Activated CD8-positive, alpha-beta memory T cell treated with anti-CD3 and anti-CD28 coated beads, Interleukin-2, amount 50 U/mL, for 1 hour (primary cell): ENCODE data around the gene CCDC30.
"Not testable (repeated sequence)": the region's sequence is repeated elsewhere in the genome, so short reads cannot be mapped to it uniquely, and the experiment has no call there.

Experiments used
- DNase-seq: peaks from one replicate; pipeline ENCODE4 v3.0.0-alpha.2; 2020; ENCODE audit errors: extremely low read depth

CCDC30 gene

GRCh38 chr1:42450061-42450460 lies 13.0 kb upstream of the CCDC30 start:
- DNase-seq: no peak

- no peak for DNase-seq
These were observed 9.7 kb upstream of the CCDC30 start for GRCh38 chr1:42453386-42453785.

DNA sequence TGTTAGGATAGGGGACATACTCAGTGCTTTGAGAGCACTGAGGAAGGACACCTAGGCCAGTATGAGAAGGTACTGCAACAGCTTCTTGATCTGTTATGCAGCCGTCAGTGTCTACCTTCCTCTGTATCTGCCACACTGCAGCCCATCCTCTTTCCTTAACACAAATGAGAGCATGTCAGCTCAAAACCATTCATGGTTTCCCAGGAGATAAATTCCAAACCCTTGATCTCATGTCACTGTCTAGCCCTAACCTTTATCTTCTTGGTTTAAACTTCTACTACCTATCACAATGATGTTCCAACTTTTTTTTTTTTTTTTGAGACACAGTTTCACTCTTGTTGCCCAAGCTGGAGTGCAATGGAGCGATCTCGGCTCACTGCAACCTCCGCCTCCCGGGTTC lies 8.7 kb upstream of the CCDC30 start:
- DNase-seq: no peak

DNA sequence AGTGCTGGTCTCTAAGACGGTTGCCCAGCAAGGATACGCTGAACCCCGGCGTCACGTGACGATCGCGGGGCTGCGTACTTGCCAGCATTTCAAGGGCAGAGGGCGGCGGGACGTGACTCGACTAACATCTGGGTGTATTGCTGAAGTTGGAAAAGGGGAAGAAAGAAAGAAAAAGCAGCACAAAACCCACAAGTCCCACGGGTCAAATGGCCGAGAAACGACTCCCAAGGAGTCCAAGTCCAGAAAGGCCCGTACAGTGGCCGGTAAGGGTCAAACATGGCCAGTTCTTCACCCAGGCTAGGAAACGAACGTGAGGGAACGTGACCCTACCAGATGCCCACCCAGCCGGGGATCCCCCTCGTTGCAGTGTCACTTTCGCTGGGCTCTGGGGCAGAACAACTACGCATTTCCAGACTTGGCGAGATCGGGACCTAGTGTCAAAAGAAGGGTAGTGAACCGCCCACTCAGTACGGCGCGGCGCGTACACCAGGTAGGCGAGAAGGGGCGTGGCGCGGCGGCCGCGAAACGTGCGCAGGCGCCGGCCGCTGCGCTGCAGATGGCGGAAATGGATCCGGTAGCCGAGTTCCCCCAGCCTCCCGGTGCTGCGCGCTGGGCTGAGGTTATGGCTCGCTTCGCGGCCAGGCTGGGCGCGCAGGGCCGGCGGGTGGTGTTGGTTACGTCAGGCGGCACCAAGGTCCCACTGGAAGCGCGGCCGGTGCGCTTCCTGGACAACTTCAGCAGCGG lies 6.9 kb upstream of the CCDC30 start, which contains the start of the genes PPCS and ZMYND12:
PPCS (plus strand) TSS at position 534 of the 744 bp plus-strand sequence; CDS start at position 557, 23 bp downstream.
ZMYND12 (minus strand) TSS at position 13 of the 744 bp plus-strand sequence. CDS start 25 bp downstream, outside the sequence.
- peak; percentile 85 for DNase-seq

GRCh38 chr1:42456754-42457089 lies 6.4 kb upstream of the CCDC30 start:
- DNase-seq: peak; percentile 16

DNA sequence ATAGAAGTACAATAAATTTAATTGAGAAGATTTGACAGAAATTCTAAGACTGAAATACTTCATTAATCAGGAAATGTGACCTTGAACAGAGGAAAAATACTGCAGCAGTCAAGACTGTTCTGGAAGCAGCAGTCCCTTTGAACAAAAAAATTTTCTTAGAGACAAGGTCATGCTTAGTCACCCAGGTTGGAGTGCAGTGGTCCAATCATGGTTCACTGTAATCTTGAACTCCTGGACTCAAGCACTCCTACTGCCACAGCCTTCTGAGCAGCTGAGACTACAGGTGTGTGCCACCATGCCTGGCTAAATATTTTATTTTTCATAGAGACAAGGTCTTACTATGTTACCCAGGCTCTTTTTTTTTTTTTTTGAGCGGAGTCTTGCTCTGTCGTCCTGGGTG lies 1.9 kb upstream of the CCDC30 start:
- DNase-seq: no peak

DNA sequence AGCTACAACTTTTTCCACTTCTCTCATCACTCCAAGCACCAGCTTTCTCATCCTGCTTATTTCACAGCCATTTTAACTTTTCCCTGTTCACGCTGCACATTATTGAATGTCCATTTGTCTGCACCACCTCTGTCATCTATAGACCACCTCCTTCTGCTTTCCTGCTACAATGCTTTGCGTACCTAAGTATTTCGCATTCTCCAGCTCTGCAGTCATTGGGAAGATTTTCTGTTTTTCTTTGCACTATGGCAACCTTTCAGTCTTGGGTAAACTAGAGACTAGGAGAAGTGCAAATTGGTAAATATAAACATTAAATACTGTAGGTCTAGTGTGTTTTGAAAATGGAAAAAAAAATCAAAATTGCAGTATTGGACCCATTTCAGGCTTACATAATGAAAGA lies 835 bp downstream of the CCDC30 start:
- DNase-seq: no peak

GRCh38 chr1:42466030-42466429 lies 2.9 kb downstream of the CCDC30 start:
- no peak for DNase-seq

GRCh38 chr1:42469727-42470126 lies 6.6 kb downstream of the CCDC30 start:
- no peak for DNase-seq

GRCh38 chr1:42476605-42477004 lies 13.5 kb downstream of the CCDC30 start:
- DNase-seq: no peak

DNA sequence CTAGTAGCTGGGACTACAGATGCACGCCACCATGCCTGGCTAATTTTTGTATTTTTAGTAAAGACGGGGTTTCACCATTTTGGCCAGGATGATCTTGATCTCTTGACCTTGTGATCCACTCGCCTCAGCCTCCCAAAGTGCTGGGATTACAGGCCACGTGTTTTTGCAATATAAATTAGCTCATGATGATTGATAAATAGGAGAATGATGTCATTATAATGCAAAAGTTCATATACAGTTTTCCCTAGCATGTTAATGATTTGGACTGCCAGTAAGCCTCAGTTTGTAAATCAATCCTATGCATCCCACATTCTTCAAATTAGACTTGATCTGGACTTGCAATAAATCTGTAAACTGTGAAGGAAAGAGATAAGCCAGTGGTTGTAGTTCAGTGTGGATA lies 14.3 kb downstream of the CCDC30 start:
- not testable (repeated sequence) for DNase-seq

GRCh38 chr1:42477775-42478174 lies 14.7 kb downstream of the CCDC30 start:
- no peak for DNase-seq

- no peak for DNase-seq
These were observed 16.5 kb downstream of the CCDC30 start for GRCh38 chr1:42479621-42480020.

- no peak for DNase-seq
These were observed 17.8 kb downstream of the CCDC30 start for GRCh38 chr1:42480921-42481320.

GRCh38 chr1:42482635-42483153 lies 19.6 kb downstream of the CCDC30 start:
- DNase-seq: no peak

- no peak for DNase-seq
These were observed 21.3 kb downstream of the CCDC30 start for GRCh38 chr1:42484382-42484781.

- DNase-seq: no peak
These were observed 27.2 kb downstream of the CCDC30 start for GRCh38 chr1:42490237-42490636.

DNA sequence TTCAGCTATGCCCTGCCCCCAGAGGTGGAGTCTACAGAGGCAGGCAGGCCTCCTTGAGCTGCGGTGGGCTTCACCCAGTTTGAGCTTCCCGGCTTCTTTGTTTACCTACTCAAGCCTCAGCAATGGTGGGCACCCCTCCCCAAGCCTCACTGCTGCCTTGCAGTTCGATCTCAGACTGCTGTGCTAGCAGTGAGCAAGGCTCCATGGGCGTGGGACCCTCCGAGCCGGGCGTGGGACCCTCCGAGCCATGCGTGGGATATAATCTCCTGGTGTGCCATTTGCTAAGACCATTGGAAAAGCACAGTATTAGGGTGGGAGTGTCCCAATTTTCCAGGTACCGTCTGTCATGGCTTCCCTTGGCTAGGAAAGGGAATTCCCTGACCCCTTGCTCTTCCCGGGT lies 38.9 kb downstream of the CCDC30 start:
- DNase-seq: not testable (repeated sequence)

DNA sequence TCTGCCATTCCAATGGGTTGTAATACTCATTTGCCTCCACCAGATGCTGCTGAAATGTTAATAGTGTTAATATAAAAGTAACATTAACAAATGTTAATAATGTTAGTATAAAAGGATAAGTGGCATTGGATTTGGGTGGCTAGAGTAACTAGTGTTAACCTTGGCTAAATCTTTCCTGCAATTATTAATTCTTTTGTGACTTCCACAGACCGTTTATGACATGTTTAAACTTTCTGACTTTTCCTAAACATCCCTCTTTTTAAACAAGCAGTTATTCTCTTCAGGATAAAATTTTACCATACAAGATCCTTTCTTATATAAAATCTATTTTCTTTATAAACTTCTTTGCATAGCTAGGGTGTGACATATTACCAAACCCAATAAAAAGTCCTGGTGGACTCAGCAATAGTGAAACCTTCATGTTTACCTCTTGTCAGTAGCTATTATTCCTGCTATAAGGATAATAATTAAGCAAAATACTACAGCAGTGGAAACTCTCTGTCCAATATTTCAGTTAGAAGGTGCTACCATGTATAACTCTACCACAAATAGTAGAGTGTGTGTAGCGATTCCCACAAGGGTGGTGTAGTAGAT lies 41.5 kb downstream of the CCDC30 start:
- no peak for DNase-seq

- no peak for DNase-seq
These were observed 43.5 kb downstream of the CCDC30 start for GRCh38 chr1:42506576-42506975.

- DNase-seq: not testable (repeated sequence)
These were observed 48.6 kb downstream of the CCDC30 start for GRCh38 chr1:42511581-42512155.

DNA sequence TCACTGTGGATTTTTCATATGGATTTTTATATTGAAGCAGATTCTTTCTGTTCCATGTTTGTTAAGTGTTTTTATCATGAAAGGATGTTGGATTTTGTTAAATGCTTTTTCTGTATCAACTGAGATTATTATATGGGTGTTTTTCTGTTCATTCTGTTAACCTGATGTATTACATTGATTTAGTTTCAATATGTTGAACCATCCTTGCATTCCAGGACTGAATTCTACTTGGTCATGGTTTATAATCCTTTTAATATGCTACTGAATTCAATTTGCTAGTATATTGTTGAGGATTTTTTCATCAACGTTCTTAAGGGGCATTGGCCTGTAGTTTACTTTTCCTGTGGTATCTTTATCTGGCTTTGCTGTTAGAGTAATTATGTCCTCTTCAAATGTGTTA lies 55.8 kb downstream of the CCDC30 start:
- DNase-seq: no peak

DNA sequence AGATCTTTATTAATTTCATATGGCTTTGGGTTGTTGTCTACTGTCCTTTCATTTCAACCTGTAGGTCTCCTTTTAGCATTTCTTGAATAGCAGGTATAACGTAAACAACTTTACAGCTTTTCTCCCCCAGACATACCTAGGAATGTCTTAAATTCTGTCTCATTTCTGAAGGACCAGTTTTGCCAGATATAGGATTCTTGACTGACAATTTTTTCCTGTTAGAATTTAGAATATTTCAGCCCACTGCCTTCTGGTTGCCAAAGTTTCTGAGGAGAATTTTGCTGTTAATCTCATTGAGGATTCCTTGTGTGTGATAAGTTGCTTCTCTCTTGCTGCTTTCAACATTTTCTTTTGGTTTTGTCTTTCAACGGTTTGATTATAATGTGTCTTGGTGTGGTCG lies 60.1 kb downstream of the CCDC30 start:
- no peak for DNase-seq
